H9 (cell line): ENCODE data around the gene H2BK1. TPM values are rescaled to one million over a fixed set of nuclear protein-coding genes. Genes with fewer than 3 reads are reported as not detected.
A peak's percentile ranks its signal among the peaks of the same experiment; 100 is the strongest.

Source experiments
- DNase-seq: peaks from one replicate; pipeline ENCODE4 v3.0.0-alpha.2; 2017
- H2AFZ ChIP-seq: one replicate; pipeline ENCODE4 v1.6.1; 2013; ENCODE audit warnings: mild to moderate bottlenecking, low read length, control low read depth, moderate library complexity
- H2AK5ac ChIP-seq: 2 replicates; pipeline ENCODE4 v1.6.1; 2013; ENCODE audit warnings: low read length, control low read depth, mixed read lengths; ENCODE audit not compliant: insufficient read length
- H2BK120ac ChIP-seq: one replicate; pipeline ENCODE4 v1.6.1; 2013; ENCODE audit warnings: low read depth, mild to moderate bottlenecking, low read length, control low read depth, inconsistent platforms; ENCODE audit not compliant: poor library complexity, severe bottlenecking
- H2BK12ac ChIP-seq: 2 replicates; pipeline ENCODE4 v1.6.1; 2013; ENCODE audit warnings: low read length, control low read depth, mixed read lengths, low read depth; ENCODE audit not compliant: insufficient read length
- H2BK15ac ChIP-seq: 2 replicates; pipeline ENCODE4 v1.6.1; 2013; ENCODE audit warnings: low read depth, low read length, control low read depth
- H2BK20ac ChIP-seq: one replicate; pipeline ENCODE4 v1.6.1; 2013; ENCODE audit warnings: low read depth, mild to moderate bottlenecking, low read length, control low read depth, inconsistent platforms; ENCODE audit not compliant: poor library complexity, severe bottlenecking
- H2BK5ac ChIP-seq: 2 replicates; pipeline ENCODE4 v1.6.1; 2013; ENCODE audit warnings: low read length, control low read depth, mixed read lengths; ENCODE audit not compliant: insufficient read length
- H3K14ac ChIP-seq: 2 replicates; pipeline ENCODE4 v1.6.1; 2013; ENCODE audit warnings: low read length, control low read depth; ENCODE audit not compliant: insufficient read depth
- H3K18ac ChIP-seq: 2 replicates; pipeline ENCODE4 v1.6.1; 2013; ENCODE audit warnings: low read depth, mild to moderate bottlenecking, mixed read lengths, low read length, control low read depth; ENCODE audit not compliant: insufficient read length
- H3K23ac ChIP-seq: 2 replicates; pipeline ENCODE4 v1.6.1; 2013; ENCODE audit warnings: low read length, control low read depth, mixed read lengths, low read depth; ENCODE audit not compliant: insufficient read length
- H3K23me2 ChIP-seq: 2 replicates; pipeline ENCODE4 v1.6.1; 2013; ENCODE audit warnings: low read depth, mild to moderate bottlenecking, mixed read lengths, low read length, control low read depth; ENCODE audit not compliant: insufficient read length, poor library complexity, severe bottlenecking
- H3K27ac ChIP-seq: 2 replicates; pipeline ENCODE4 v1.5.1; 2013; ENCODE audit warnings: low read length, control low read depth, mixed read lengths, low read depth; ENCODE audit not compliant: insufficient read length
- H3K27me3 ChIP-seq: 2 replicates; pipeline ENCODE4 v1.6.1; 2013; ENCODE audit warnings: low read length, control low read depth, inconsistent platforms; ENCODE audit not compliant: insufficient read depth
- H3K4ac ChIP-seq: 2 replicates; pipeline ENCODE4 v1.6.1; 2013; ENCODE audit warnings: low read depth, mild to moderate bottlenecking, control low read depth, inconsistent platforms, low read length, moderate library complexity
- H3K4me1 ChIP-seq: 2 replicates; pipeline ENCODE4 v1.6.1; 2013; ENCODE audit warnings: low read length, control low read depth, inconsistent platforms; ENCODE audit not compliant: insufficient read depth
- H3K4me2 ChIP-seq: 2 replicates; pipeline ENCODE4 v1.6.1; 2013; ENCODE audit warnings: low read length, control low read depth, mixed read lengths; ENCODE audit not compliant: insufficient read length, insufficient read depth
- H3K56ac ChIP-seq: 2 replicates; pipeline ENCODE4 v1.6.1; 2013; ENCODE audit warnings: low read depth, mild to moderate bottlenecking, mixed read lengths, low read length, control low read depth; ENCODE audit not compliant: insufficient read length
- H3K79me1 ChIP-seq: 2 replicates; pipeline ENCODE4 v1.6.1; 2013; ENCODE audit warnings: low read depth, mild to moderate bottlenecking, moderate library complexity, low read length, control low read depth, inconsistent platforms; ENCODE audit not compliant: insufficient read depth, poor library complexity, severe bottlenecking
- H3K79me2 ChIP-seq: 2 replicates; pipeline ENCODE4 v1.6.1; 2013; ENCODE audit warnings: low read length, control low read depth, inconsistent platforms; ENCODE audit not compliant: insufficient read depth
- H3K9ac ChIP-seq: 2 replicates; pipeline ENCODE4 v1.6.1; 2013; ENCODE audit warnings: low read length, control low read depth, mixed read lengths; ENCODE audit not compliant: insufficient read length; ENCODE audit errors: extremely low read depth
- H3K9me3 ChIP-seq: one replicate; pipeline ENCODE4 v1.6.1; 2013; ENCODE audit warnings: low read depth, low read length, inconsistent platforms; ENCODE audit not compliant: control insufficient read depth
- H3T11ph ChIP-seq: one replicate; pipeline ENCODE4 v1.6.1; 2013; ENCODE audit warnings: mild to moderate bottlenecking, low read length, control low read depth, inconsistent platforms
- H4K20me1 ChIP-seq: one replicate; pipeline ENCODE4 v1.6.1; 2013; ENCODE audit not compliant: control insufficient read depth, insufficient read length, insufficient read depth
- H4K5ac ChIP-seq: 2 replicates; pipeline ENCODE4 v1.6.1; 2013; ENCODE audit warnings: low read depth, mild to moderate bottlenecking, mixed read lengths, low read length, control low read depth; ENCODE audit not compliant: insufficient read length
- H4K8ac ChIP-seq: replicated peaks from 2 replicates; pipeline ENCODE4 v1.6.1; 2013; ENCODE audit warnings: low read length, control low read depth, mixed read lengths, low read depth; ENCODE audit not compliant: insufficient read length
- H4K91ac ChIP-seq: 2 replicates; pipeline ENCODE4 v1.6.1; 2013; ENCODE audit warnings: low read depth, mild to moderate bottlenecking, moderate library complexity, mixed read lengths, low read length, control low read depth; ENCODE audit not compliant: insufficient read length
- H3K27ac Mint-ChIP-seq, 3 experiments: 2 replicates in 2 of 3; 3 replicates in 1 of 3; pipeline ENCODE4 v1.8.0; 2020 to 2021; ENCODE audit warnings: mixed read lengths in 3 of 3, mild to moderate bottlenecking in 1 of 3, moderate library complexity in 1 of 3
- H3K27me3 Mint-ChIP-seq: 2 replicates; pipeline ENCODE4 v1.8.0; 2021; ENCODE audit warnings: low read depth, mild to moderate bottlenecking, moderate library complexity, mixed read lengths
- H3K36me3 Mint-ChIP-seq, 3 experiments: 2 replicates in 2 of 3; 3 replicates in 1 of 3; pipeline ENCODE4 v1.8.0; 2020 to 2021; ENCODE audit warnings: low read depth in 3 of 3, mixed read lengths in 3 of 3; ENCODE audit not compliant: insufficient read depth in 1 of 3
- H3K4me1 Mint-ChIP-seq, 2 experiments: 2 replicates each; pipeline ENCODE4 v1.8.0; 2020; ENCODE audit warnings: mixed read lengths in 2 of 2
- H3K4me3 Mint-ChIP-seq, 2 experiments: 2 replicates in 1 of 2; 3 replicates in 1 of 2; pipeline ENCODE4 v1.8.0; 2020 to 2021; ENCODE audit warnings: mild to moderate bottlenecking in 2 of 2, mixed read lengths in 2 of 2, moderate library complexity in 1 of 2
- H3K9me3 Mint-ChIP-seq, 2 experiments: 2 replicates in 1 of 2; 3 replicates in 1 of 2; pipeline ENCODE4 v1.8.0; 2020; ENCODE audit warnings: mild to moderate bottlenecking in 2 of 2, mixed read lengths in 2 of 2, moderate library complexity in 1 of 2
- CTCF ChIP-seq: fragments of 200-600 bp; sonication (generic); conservative IDR thresholded peaks from 3 replicates; pipeline ENCODE4 v1.8.0; 2021; ENCODE audit warnings: antibody characterized with exemption, mild to moderate bottlenecking
- WGBS: extraction: QIAGEN DNeasy Blood & Tissue Kit; methylation state at CpG from one replicate; pipeline ENCODE4 v1.1.7; 2013; ENCODE audit warnings: missing lambda C conversion rate, low lambda C conversion rate, mixed read lengths; ENCODE audit not compliant: insufficient read length; ENCODE audit errors: extremely low coverage; 5-methylcytosine and 5-hydroxymethylcytosine counted together
- total RNA-seq: library from RNA; stranded (reverse); gene quantifications from 2 replicates; pipeline ENCODE4 v1.2.1, GENCODE V29; 2021

The H2BK1 gene
- total RNA-seq, 1 experiment from 2014 or later = not detected

GRCh38 chr7:151231080-151231479 is 20.8 kb upstream of the H2BK1 start:
- Histone ChIP-seq H3K18ac (no peak overlapping the region), H3K56ac (no peak overlapping the region), H3K9ac (no peak overlapping the region), H4K8ac (no peak overlapping the region), H2AFZ (no peak overlapping the region), H2BK12ac (no peak overlapping the region), H3K27ac (no peak overlapping the region), H3K4me1 (no peaks in the 10 kb centered on the region; the same call in 1 of the 2 replicates), H3K9me3 (no peaks in the 10 kb centered on the region), H2BK15ac (no peak overlapping the region), H3K23ac (no peak overlapping the region), H2BK120ac (no peak overlapping the region), H4K5ac (no peak overlapping the region), H3K79me2 (peaks cover 9% of the 10 kb centered on the region; the same call in 1 of the 2 replicates), H2BK20ac (no peak overlapping the region), H4K91ac (no peak overlapping the region), H3K79me1 (no peaks in the 10 kb centered on the region), H3K4ac (no peak overlapping the region), H2AK5ac (no peak overlapping the region), H3K27me3 (no peaks in the 10 kb centered on the region), H2BK5ac (no peak overlapping the region), H4K20me1 (no peaks in the 10 kb centered on the region), H3K14ac (no peak overlapping the region), H3K23me2 (peaks cover 16% of the 10 kb centered on the region), H3K4me2 (no peak overlapping the region), H3T11ph (no peak overlapping the region)
- TF ChIP-seq CTCF = no peak
- DNase-seq = no peak
- no CpG with 5 or more reads among the region's 1 CpG for WGBS
- Mint-ChIP-seq H3K36me3 (peaks cover 4 to 16% (median 11%) of the 10 kb centered on the region in 3 experiments; a peak in 6 of 7 replicates), H3K27ac (no peak overlapping the region), H3K4me1 (peaks cover 32 to 36% of the 10 kb centered on the region in 2 experiments), H3K27me3 (no peaks in the 10 kb centered on the region; the same call in 1 of the 2 replicates), H3K9me3 (no peaks in the 10 kb centered on the region), H3K4me3 (peak overlapping the region in 1 of 2 experiments; percentile 64; a peak in 2 of 5 replicates)
